Mammary epithelial cell (primary cell): Measurements from ENCODE around the gene ABO.
"Not testable (repeated sequence)": the region's sequence is repeated elsewhere in the genome, so short reads cannot be mapped to it uniquely, and the experiment has no call there.

Experiments used
- EZH2 ChIP-seq: IDR thresholded peaks from 2 replicates; pipeline ENCODE4 v1.6.1; 2012; ENCODE audit warnings: low read length, inconsistent platforms, borderline replicate concordance
- TF ChIP-seq, protein P1 (sequence below), 2 donors: IDR thresholded peaks in 1 of 2; conservative IDR thresholded peaks in 1 of 2; 2 replicates each; pipeline ENCODE4 v1.5.1; 2011 to 2012; ENCODE audit warnings: inconsistent platforms in 2 of 2, low read length in 2 of 2, mild to moderate bottlenecking in 2 of 2, control low read depth in 1 of 2, low read depth in 1 of 2; ENCODE audit not compliant: insufficient read depth in 1 of 2; ENCODE audit errors: extremely low read depth in 1 of 2

GRCh38 chr9:133218049-133218975 is 56.7 kb downstream of the ABO start:
- TF ChIP-seq, protein P1, sequence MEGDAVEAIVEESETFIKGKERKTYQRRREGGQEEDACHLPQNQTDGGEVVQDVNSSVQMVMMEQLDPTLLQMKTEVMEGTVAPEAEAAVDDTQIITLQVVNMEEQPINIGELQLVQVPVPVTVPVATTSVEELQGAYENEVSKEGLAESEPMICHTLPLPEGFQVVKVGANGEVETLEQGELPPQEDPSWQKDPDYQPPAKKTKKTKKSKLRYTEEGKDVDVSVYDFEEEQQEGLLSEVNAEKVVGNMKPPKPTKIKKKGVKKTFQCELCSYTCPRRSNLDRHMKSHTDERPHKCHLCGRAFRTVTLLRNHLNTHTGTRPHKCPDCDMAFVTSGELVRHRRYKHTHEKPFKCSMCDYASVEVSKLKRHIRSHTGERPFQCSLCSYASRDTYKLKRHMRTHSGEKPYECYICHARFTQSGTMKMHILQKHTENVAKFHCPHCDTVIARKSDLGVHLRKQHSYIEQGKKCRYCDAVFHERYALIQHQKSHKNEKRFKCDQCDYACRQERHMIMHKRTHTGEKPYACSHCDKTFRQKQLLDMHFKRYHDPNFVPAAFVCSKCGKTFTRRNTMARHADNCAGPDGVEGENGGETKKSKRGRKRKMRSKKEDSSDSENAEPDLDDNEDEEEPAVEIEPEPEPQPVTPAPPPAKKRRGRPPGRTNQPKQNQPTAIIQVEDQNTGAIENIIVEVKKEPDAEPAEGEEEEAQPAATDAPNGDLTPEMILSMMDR (conservative IDR thresholded peaks at IDR 0.05 in 1 of 2, IDR thresholded peaks at IDR 0.05 in 1 of 2; ENCODE audit: extremely low read depth in 1 of 2, insufficient read depth in 1 of 2, low read depth in 1 of 2, low read length in 2 of 2) = not testable (repeated sequence)
- TF ChIP-seq EZH2 = not testable (repeated sequence)
